WTC11 (cell line): Measurements from ENCODE around the gene CTNNA2.

Experiments used
- CTCF ChIP-seq: fragments of 200-600 bp; IDR thresholded peaks from 2 replicates; pipeline ENCODE4 v1.8.0; 2022; ENCODE audit warnings: antibody characterized with exemption
- ETV6 ChIP-seq: sonication (generic); formaldehyde crosslinking; IDR thresholded peaks from 2 replicates; pipeline ENCODE4 v1.8.1; 2022; ENCODE audit warnings: mild to moderate bottlenecking, missing genetic modification reagents
- FOXP4 ChIP-seq: sonication (generic); formaldehyde crosslinking; IDR thresholded peaks from 2 replicates; pipeline ENCODE4 v1.8.0; 2022; ENCODE audit warnings: mild to moderate bottlenecking, missing genetic modification reagents
- MAX ChIP-seq: sonication (generic); formaldehyde crosslinking; IDR thresholded peaks from 2 replicates; pipeline ENCODE4 v1.8.0; 2022; ENCODE audit warnings: mild to moderate bottlenecking, missing genetic modification reagents
- TCF7 ChIP-seq: sonication (generic); formaldehyde crosslinking; IDR thresholded peaks from 2 replicates; pipeline ENCODE4 v1.8.0; 2022; ENCODE audit warnings: mild to moderate bottlenecking, low read depth, missing genetic modification reagents, moderate library complexity
- USF2 ChIP-seq: sonication (generic); formaldehyde crosslinking; IDR thresholded peaks from 2 replicates; pipeline ENCODE4 v1.8.1; 2023; ENCODE audit warnings: mild to moderate bottlenecking, missing genetic modification reagents, moderate library complexity

GRCh38 chr2:80454628-80455027, 941.8 kb downstream of the CTNNA2 start:
- no peak for TF ChIP-seq FOXP4 (CRISPR knock-in tag)
- TF ChIP-seq TCF7 (CRISPR knock-in tag): no peak
- TF ChIP-seq MAX: no peak
- TF ChIP-seq CTCF: no peak
- no peak for TF ChIP-seq ETV6 (CRISPR knock-in tag)
- TF ChIP-seq USF2 (CRISPR knock-in tag): no peak
